ENCODE measurements around the gene IGF2BP1. TPM values are rescaled to one million over a fixed set of nuclear protein-coding genes. Genes with fewer than 3 reads are reported as not detected.
A peak's percentile ranks its signal among the peaks of the same experiment; 100 is the strongest.

The IGF2BP1 gene
- total and polyA plus RNA-seq, 2 of the 8 experiments (the other 6 are each of a cell fraction or from before 2014, with no cell fraction given) = 41.6 to 513 TPM

- no peak for TF ChIP-seq TCF12 (IDR thresholded peaks at IDR 0.05; ENCODE audit: low read depth, low read length)
- TF ChIP-seq POLR2AphosphoS5 (IDR thresholded peaks at IDR 0.05; ENCODE audit: low read depth, low read length) = no peak
- peak; percentile 61 for TF ChIP-seq TAF7 (optimal IDR thresholded peaks at IDR 0.05; ENCODE audit: borderline replicate concordance, low read depth, low read length)
- no peak for TF ChIP-seq CHD2 (IDR thresholded peaks at IDR 0.05; ENCODE audit: low read length)
- TF ChIP-seq BCL11A (IDR thresholded peaks at IDR 0.05; ENCODE audit: low read depth in 2 of 2, low read length in 2 of 2) = no peak
- peak in 1 of 2 experiments; percentile 21; a peak in 1 of 4 replicates for TF ChIP-seq SIN3A (conservative IDR thresholded peaks at IDR 0.05 in 1 of 2, IDR thresholded peaks at IDR 0.05 in 1 of 2; ENCODE audit: low read depth in 1 of 2, low read length in 2 of 2)
- no peak for TF ChIP-seq MAFK (IDR thresholded peaks at IDR 0.05; ENCODE audit: low read depth, low read length)
These were observed 1.6 kb downstream of the IGF2BP1 start (continued) for GRCh38 chr17:48998587-48999440.
